GM19043 (cell line): ENCODE measurements around the gene C3orf20.

Source experiments
- ATAC-seq: cut with Tn5 transposase; IDR thresholded peaks from one replicate; pipeline ENCODE4 v1.9.1; 2021; ENCODE audit warnings: low read depth; ENCODE audit not compliant: unreplicated experiment

C3orf20 gene

GRCh38 chr3:14769544-14770325 is 94.8 kb downstream of the C3orf20 start:
- no peak for ATAC-seq

GRCh38 chr3:14770591-14770990 is 95.7 kb downstream of the C3orf20 start:
- no peak for ATAC-seq

- no peak for ATAC-seq
These were observed 96.9 kb downstream of the C3orf20 start for GRCh38 chr3:14771593-14772497.

GRCh38 chr3:14772533-14773138 is 97.7 kb downstream of the C3orf20 start:
- no peak for ATAC-seq

GRCh38 chr3:14773281-14773680 is 98.3 kb downstream of the C3orf20 start:
- ATAC-seq: no peak

- ATAC-seq: no peak
These were observed 98.8 kb downstream of the C3orf20 start for GRCh38 chr3:14773691-14774128.

- ATAC-seq: no peak
These were observed 99.5 kb downstream of the C3orf20 start for GRCh38 chr3:14774431-14774830.

- no peak for ATAC-seq
These were observed 100.1 kb downstream of the C3orf20 start for GRCh38 chr3:14775011-14775410.

GRCh38 chr3:14775563-14775962 is 100.6 kb downstream of the C3orf20 start:
- no peak for ATAC-seq

- no peak for ATAC-seq
These were observed 104.2 kb downstream of the C3orf20 start for GRCh38 chr3:14779069-14779685.

GRCh38 chr3:14780927-14781507 is 106.1 kb downstream of the C3orf20 start:
- peak; percentile 61 for ATAC-seq

GRCh38 chr3:14783480-14784086 is 108.6 kb downstream of the C3orf20 start:
- ATAC-seq: no peak

GRCh38 chr3:14784087-14784681 is 109.2 kb downstream of the C3orf20 start:
- no peak for ATAC-seq

GRCh38 chr3:14785207-14786155 is 110.5 kb downstream of the C3orf20 start:
- no peak for ATAC-seq

GRCh38 chr3:14786369-14786768 is 111.4 kb downstream of the C3orf20 start:
- ATAC-seq: no peak

- no peak for ATAC-seq
These were observed 112.7 kb downstream of the C3orf20 start for GRCh38 chr3:14787630-14788029.

- ATAC-seq: no peak
These were observed 113.7 kb downstream of the C3orf20 start for GRCh38 chr3:14788644-14789043.

- ATAC-seq: no peak
These were observed 114.3 kb downstream of the C3orf20 start for GRCh38 chr3:14789221-14789620.
